PC-9 (cell line): ENCODE measurements around the gene ZBTB26.

Experiments
- EZH2 ChIP-seq: fragments of 200-600 bp; sonication (generic); IDR thresholded peaks from 2 replicates; pipeline ENCODE4 v1.8.0; 2017; ENCODE audit warnings: antibody characterized with exemption, low read depth
- TF ChIP-seq, protein P1 (sequence below): fragments of 200-600 bp; sonication (generic); conservative IDR thresholded peaks from 2 replicates; pipeline ENCODE4 v1.6.1; 2017; ENCODE audit warnings: mixed run types, antibody characterized with exemption, mild to moderate bottlenecking, moderate library complexity

DNA sequence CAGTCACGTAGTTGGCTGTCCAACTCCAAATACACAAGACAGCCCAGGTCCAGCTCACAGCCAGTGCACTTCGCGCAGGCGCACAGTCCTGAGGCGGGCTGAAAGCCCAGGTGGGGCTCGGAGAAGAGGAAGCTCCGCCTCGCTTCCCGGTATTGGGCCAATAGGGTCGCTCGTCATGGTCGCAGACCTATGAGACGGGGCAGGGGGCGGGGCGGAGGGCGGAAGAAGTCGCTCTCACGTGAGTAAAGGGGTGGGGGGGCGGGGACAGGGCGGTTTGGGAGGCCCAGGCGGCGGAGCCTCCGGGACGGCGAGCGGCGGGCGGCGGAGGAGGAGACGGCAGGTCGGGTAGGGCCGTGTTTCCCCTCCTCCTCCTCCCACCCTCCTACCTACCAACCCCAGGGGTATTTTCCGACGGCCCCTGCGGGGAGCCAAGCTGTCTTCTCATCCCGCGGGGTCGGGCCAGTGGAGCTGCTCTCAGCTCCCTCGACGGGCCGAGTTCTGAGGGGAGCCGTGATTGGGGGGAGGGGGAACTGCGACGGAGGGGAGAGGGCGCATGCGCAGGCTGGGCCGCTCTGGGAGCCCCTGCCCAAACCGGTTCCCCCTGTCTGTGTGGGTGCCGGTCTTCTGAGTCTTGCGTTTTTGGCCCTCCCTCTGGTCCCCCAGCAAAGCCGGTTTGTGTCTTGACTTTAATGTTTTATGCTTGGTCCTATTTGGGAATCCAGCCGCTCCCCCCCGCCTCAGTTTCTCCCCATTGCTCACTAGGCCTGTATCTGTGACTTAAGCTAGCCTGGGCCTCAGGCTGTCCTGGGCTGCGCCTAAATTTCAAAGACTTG is 9.7 kb upstream of the ZBTB26 start, which contains the start of gene RABGAP1:
- TF ChIP-seq, protein P1, sequence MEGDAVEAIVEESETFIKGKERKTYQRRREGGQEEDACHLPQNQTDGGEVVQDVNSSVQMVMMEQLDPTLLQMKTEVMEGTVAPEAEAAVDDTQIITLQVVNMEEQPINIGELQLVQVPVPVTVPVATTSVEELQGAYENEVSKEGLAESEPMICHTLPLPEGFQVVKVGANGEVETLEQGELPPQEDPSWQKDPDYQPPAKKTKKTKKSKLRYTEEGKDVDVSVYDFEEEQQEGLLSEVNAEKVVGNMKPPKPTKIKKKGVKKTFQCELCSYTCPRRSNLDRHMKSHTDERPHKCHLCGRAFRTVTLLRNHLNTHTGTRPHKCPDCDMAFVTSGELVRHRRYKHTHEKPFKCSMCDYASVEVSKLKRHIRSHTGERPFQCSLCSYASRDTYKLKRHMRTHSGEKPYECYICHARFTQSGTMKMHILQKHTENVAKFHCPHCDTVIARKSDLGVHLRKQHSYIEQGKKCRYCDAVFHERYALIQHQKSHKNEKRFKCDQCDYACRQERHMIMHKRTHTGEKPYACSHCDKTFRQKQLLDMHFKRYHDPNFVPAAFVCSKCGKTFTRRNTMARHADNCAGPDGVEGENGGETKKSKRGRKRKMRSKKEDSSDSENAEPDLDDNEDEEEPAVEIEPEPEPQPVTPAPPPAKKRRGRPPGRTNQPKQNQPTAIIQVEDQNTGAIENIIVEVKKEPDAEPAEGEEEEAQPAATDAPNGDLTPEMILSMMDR: no peak
- no peak for TF ChIP-seq EZH2
